PC-3 (cell line): ENCODE data around the gene AZIN2. TPM values are rescaled to one million over a fixed set of nuclear protein-coding genes. Genes with fewer than 3 reads are reported as not detected.

ENCODE experiments used
- ATAC-seq: fragments of 200-7000 bp; cut with Tn5 transposase; 2 replicates; pipeline ENCODE4 v1.9.1; 2020; ENCODE audit warnings: mild to moderate bottlenecking, moderate library complexity
- BruUV-seq: library from RNA; stranded (reverse); fragments of 400-500 nt; replicated peaks from 2 replicates; lab custom pipeline; 2021; lab: Mats Ljungman, UMichigan
- CTCF ChIA-PET: fragments of 300-600 bp; sonication (Branson Sonifier 250); formaldehyde crosslinking; loops from one replicate; lab custom pipeline; 2022; ENCODE audit warnings: antibody characterized with exemption; lab: Charles Lee
- POLR2A ChIA-PET: fragments of 300-600 bp; sonication (Branson Sonifier 250); formaldehyde crosslinking; loops from one replicate; lab custom pipeline; 2022; ENCODE audit warnings: antibody characterized with exemption; ENCODE audit not compliant: unreplicated experiment; lab: Charles Lee
- DNase-seq: peaks from one replicate; pipeline ENCODE4 v3.0.0-alpha.2; 2015
- H2AFZ ChIP-seq: fragments of 300-600 bp; sonication (generic); 2 replicates; pipeline ENCODE4 v1.6.0; 2016; ENCODE audit warnings: antibody characterized with exemption, low read length
- H3F3A ChIP-seq: fragments of 300-600 bp; sonication (generic); one replicate; pipeline ENCODE4 v1.6.0; 2017; ENCODE audit warnings: antibody characterized with exemption, low read length, control low read depth, mild to moderate bottlenecking; ENCODE audit not compliant: unreplicated experiment
- H3K27ac ChIP-seq: fragments of 300-600 bp; sonication (generic); 2 replicates; pipeline ENCODE4 v1.5.1; 2016; ENCODE audit warnings: mild to moderate bottlenecking, low read length
- H3K27me3 ChIP-seq: fragments of 300-600 bp; sonication (generic); 2 replicates; pipeline ENCODE4 v1.6.1; 2016; ENCODE audit warnings: low read length, mixed read lengths
- H3K36me3 ChIP-seq: fragments of 300-600 bp; sonication (generic); 2 replicates; pipeline ENCODE4 v1.6.1; 2016; ENCODE audit warnings: low read depth, mixed run types, low read length, mixed read lengths
- H3K4me1 ChIP-seq: fragments of 300-600 bp; sonication (generic); 2 replicates; pipeline ENCODE4 v1.5.1; 2016; ENCODE audit warnings: low read length; ENCODE audit not compliant: insufficient read depth
- H3K4me2 ChIP-seq: fragments of 300-600 bp; sonication (generic); 2 replicates; pipeline ENCODE4 v1.6.0; 2016; ENCODE audit warnings: low read length
- H3K4me3 ChIP-seq: fragments of 300-600 bp; sonication (generic); 2 replicates; pipeline ENCODE4 v1.5.1; 2016; ENCODE audit warnings: mild to moderate bottlenecking, low read length, mixed read lengths
- H3K79me2 ChIP-seq: fragments of 300-600 bp; sonication (generic); 2 replicates; pipeline ENCODE4 v1.6.1; 2017; ENCODE audit warnings: low read length, mixed read lengths
- H3K9ac ChIP-seq: fragments of 300-600 bp; sonication (generic); 2 replicates; pipeline ENCODE4 v1.6.0; 2016; ENCODE audit warnings: mild to moderate bottlenecking, low read length
- H3K9me2 ChIP-seq: fragments of 300-600 bp; sonication (generic); replicated peaks from 2 replicates; pipeline ENCODE4 v1.6.1; 2016; ENCODE audit warnings: mixed run types, low read length, mixed read lengths
- H3K9me3 ChIP-seq: fragments of 300-600 bp; sonication (generic); 2 replicates; pipeline ENCODE4 v1.6.1; 2016; ENCODE audit warnings: low read length, mixed read lengths
- H4K20me1 ChIP-seq: fragments of 300-600 bp; sonication (generic); 2 replicates; pipeline ENCODE4 v1.6.1; 2016; ENCODE audit warnings: low read length, mixed read lengths
- EZH2 ChIP-seq: fragments of 300-600 bp; sonication (generic); IDR thresholded peaks from one replicate; pipeline ENCODE4 v1.6.1; 2017; ENCODE audit warnings: antibody characterized with exemption, mild to moderate bottlenecking, low read length; ENCODE audit not compliant: unreplicated experiment
- EZH2phosphoT487 ChIP-seq: fragments of 300-600 bp; sonication (generic); IDR thresholded peaks from 2 replicates; pipeline ENCODE4 v1.6.1; 2018; ENCODE audit warnings: mild to moderate bottlenecking, antibody characterized with exemption, low read length, borderline replicate concordance
- intact Hi-C: fragments of 100-400 bp; cut with micrococcal nuclease; formaldehyde crosslinking; loops from 2 replicates; pipeline ENCODE4 v1.9.0; 2023
- total RNA-seq: library from RNA; depleted of rRNA; stranded (reverse); fragments of >200 nt; gene quantifications from 2 replicates; pipeline ENCODE4 v1.2.3, GENCODE V29; 2014
- TF ChIP-seq, protein P1 (sequence below): fragments of 300-600 bp; sonication (generic); conservative IDR thresholded peaks from 2 replicates; pipeline ENCODE4 v1.5.1; 2017; ENCODE audit warnings: antibody characterized with exemption, low read depth, mild to moderate bottlenecking, low read length

Gene AZIN2
- total RNA-seq, 1 experiment from 2014 or later: 2.2 TPM

- ChIA-PET CTCF (no interaction called here), POLR2A (no interaction called here)
- no peaks in the 10 kb centered on the region for H3K79me2 ChIP-seq
- H3K4me1 ChIP-seq: no peaks in the 10 kb centered on the region
- H3K9ac ChIP-seq: no peak overlapping the region
- no peak overlapping the region for H3K4me2 ChIP-seq
- H3K27ac ChIP-seq: no peak overlapping the region
- no TSS peak for BruUV-seq
- no peaks in the 10 kb centered on the region for H3K9me3 ChIP-seq
- intact Hi-C loops: no loop called here
- H2AFZ ChIP-seq: no peak overlapping the region
- DNase-seq: no peak
- no peaks in the 10 kb centered on the region for H3F3A ChIP-seq
- H3K27me3 ChIP-seq: no peaks in the 10 kb centered on the region
- 0 out of 2 replicates have a peak, but pooled peaks have one; percentile 13 for ATAC-seq
- H3K4me3 ChIP-seq: no peak overlapping the region
- no peaks in the 10 kb centered on the region for H3K9me2 ChIP-seq
- H3K36me3 ChIP-seq: no peaks in the 10 kb centered on the region
- TF ChIP-seq EZH2phosphoT487: no peak
- TF ChIP-seq EZH2: no peak
- TF ChIP-seq, protein P1, sequence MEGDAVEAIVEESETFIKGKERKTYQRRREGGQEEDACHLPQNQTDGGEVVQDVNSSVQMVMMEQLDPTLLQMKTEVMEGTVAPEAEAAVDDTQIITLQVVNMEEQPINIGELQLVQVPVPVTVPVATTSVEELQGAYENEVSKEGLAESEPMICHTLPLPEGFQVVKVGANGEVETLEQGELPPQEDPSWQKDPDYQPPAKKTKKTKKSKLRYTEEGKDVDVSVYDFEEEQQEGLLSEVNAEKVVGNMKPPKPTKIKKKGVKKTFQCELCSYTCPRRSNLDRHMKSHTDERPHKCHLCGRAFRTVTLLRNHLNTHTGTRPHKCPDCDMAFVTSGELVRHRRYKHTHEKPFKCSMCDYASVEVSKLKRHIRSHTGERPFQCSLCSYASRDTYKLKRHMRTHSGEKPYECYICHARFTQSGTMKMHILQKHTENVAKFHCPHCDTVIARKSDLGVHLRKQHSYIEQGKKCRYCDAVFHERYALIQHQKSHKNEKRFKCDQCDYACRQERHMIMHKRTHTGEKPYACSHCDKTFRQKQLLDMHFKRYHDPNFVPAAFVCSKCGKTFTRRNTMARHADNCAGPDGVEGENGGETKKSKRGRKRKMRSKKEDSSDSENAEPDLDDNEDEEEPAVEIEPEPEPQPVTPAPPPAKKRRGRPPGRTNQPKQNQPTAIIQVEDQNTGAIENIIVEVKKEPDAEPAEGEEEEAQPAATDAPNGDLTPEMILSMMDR: no peak
- no peaks in the 10 kb centered on the region for H4K20me1 ChIP-seq
These were observed 62.7 kb downstream of the AZIN2 start for GRCh38 chr1:33143698-33144097.

- Histone ChIP-seq H3K79me2 (no peaks in the 10 kb centered on the region), H3K4me1 (peaks cover 16% of the 10 kb centered on the region), H3K36me3 (no peaks in the 10 kb centered on the region), H3K4me2 (no peak overlapping the region), H3K9me2 (no peaks in the 10 kb centered on the region), H3F3A (no peaks in the 10 kb centered on the region), H3K9me3 (no peaks in the 10 kb centered on the region), H3K4me3 (no peak overlapping the region), H3K9ac (no peak overlapping the region), H3K27me3 (no peaks in the 10 kb centered on the region), H4K20me1 (no peaks in the 10 kb centered on the region), H3K27ac (no peak overlapping the region), H2AFZ (no peak overlapping the region)
- intact Hi-C loops: no loop called here
- TF ChIP-seq, protein P1: no peak
- TF ChIP-seq EZH2phosphoT487 (no peak), EZH2 (no peak)
- DNase-seq: no peak
- ATAC-seq: no peak
- ChIA-PET POLR2A (no interaction called here), CTCF (no interaction called here)
- BruUV-seq: no TSS peak
These were observed 65.0 kb downstream of the AZIN2 start for GRCh38 chr1:33146003-33146402.

- CTCF ChIA-PET: interaction anchor here (1.0 kb wide), 1 partner anchor 20 kb away, joined by 5 read pairs; no protein-coding TSS in a partner anchor
- Histone ChIP-seq H3K9me3 (no peaks in the 10 kb centered on the region), H3K4me3 (no peak overlapping the region), H3K36me3 (no peaks in the 10 kb centered on the region), H3K4me2 (no peak overlapping the region), H2AFZ (no peak overlapping the region), H4K20me1 (no peaks in the 10 kb centered on the region), H3K9me2 (no peaks in the 10 kb centered on the region), H3K9ac (no peak overlapping the region), H3K4me1 (peaks cover 22% of the 10 kb centered on the region), H3K27ac (no peak overlapping the region), H3K27me3 (no peaks in the 10 kb centered on the region), H3F3A (no peaks in the 10 kb centered on the region), H3K79me2 (no peaks in the 10 kb centered on the region)
- intact Hi-C loops: no loop called here
- no peak for TF ChIP-seq EZH2
- TF ChIP-seq EZH2phosphoT487: no peak
- TF ChIP-seq, protein P1: no peak
- POLR2A ChIA-PET: no interaction called here
- no peak for ATAC-seq
- BruUV-seq: no TSS peak
- no peak for DNase-seq
These were observed 66.5 kb downstream of the AZIN2 start for GRCh38 chr1:33147275-33147996.
